GM12801 (cell line): ENCODE data around the gene MAGEA10.

ENCODE experiments used
- TF ChIP-seq, protein P1 (sequence below): IDR thresholded peaks from one replicate; pipeline ENCODE4 v1.5.1; 2011; ENCODE audit warnings: control low read depth; ENCODE audit not compliant: insufficient read length; ENCODE audit errors: extremely low read depth

The MAGEA10 gene

DNA sequence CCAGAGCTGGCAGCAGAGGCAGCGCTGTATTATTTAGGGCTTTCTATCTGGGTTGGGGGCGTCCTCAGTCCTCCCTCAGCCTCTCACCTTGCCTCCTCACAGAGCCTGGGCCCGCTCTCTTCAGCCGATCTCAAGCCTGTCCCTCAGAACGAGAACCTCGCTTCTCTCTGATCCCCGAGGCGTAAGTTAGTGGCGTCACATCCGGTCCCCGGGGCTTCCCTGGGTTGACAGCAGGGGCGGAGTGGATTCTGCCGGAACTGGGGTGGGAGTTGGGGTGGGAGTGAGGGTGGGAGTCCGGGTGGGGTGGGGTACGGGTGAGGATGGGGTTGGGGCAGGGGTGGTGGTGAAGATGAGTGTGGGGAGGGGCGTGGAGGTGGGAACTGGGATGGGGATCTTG, at the start of gene MAGEA10:
TSS of gene MAGEA10 (minus strand) at position 190 of the 397 bp plus-strand sequence. CDS start 2,957 bp downstream, outside the sequence.
- TF ChIP-seq, protein P1, sequence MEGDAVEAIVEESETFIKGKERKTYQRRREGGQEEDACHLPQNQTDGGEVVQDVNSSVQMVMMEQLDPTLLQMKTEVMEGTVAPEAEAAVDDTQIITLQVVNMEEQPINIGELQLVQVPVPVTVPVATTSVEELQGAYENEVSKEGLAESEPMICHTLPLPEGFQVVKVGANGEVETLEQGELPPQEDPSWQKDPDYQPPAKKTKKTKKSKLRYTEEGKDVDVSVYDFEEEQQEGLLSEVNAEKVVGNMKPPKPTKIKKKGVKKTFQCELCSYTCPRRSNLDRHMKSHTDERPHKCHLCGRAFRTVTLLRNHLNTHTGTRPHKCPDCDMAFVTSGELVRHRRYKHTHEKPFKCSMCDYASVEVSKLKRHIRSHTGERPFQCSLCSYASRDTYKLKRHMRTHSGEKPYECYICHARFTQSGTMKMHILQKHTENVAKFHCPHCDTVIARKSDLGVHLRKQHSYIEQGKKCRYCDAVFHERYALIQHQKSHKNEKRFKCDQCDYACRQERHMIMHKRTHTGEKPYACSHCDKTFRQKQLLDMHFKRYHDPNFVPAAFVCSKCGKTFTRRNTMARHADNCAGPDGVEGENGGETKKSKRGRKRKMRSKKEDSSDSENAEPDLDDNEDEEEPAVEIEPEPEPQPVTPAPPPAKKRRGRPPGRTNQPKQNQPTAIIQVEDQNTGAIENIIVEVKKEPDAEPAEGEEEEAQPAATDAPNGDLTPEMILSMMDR: no peak

DNA sequence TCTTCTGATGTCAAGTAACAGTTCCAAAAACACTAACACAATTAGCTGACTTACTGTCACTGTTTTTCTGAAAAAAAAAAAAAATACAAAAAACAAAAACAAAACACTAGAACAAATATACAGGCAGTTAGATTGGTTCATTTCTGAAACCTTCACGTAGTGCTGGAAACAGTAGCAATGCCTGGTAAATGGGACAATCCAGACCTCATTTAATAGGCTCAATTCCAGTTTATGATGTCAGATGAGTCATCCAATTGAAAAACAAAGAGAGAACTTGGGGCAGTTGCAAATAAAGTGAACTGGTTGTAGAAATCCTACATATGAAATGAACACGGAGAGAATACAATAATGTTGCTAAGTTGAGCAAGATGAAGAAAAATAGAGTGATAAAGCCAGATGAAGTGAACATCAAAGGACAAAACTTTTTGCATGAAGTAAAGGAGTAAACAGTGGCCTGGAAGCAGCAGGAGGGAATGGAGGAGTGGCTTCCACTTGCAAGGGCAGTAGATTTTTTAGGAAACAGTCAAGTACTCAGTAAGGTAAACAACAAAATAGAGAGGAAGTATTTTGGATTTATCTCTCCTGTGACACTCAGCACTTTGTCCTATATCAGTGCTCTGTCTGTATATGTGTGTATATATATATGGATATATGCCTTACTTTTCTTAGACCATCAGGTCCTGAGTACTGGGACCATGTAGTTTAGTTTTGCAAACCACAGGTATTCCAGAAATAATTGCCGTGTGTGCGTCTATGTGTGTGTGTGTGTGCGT, 39.3 kb upstream of the MAGEA10 start:
- TF ChIP-seq, protein P1: no peak

DNA sequence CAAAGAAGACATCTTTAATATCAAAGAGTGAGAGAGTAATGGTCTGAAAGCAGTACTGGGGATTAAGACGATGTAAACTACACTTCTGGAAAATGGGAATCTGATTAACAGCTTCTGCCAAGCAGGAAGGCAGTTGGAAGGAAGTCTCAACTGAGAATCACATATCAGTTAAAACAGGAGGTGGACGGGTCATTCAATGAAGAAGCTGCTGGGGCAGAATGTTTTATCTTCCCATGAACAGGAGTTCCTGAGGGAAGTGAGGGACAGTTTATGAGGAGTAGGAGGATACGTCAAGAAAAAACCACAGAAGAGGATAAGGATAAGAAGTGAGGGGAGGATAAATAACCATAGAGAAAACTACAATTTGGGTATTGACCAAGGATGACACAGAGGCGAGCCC, 38.7 kb upstream of the MAGEA10 start:
- TF ChIP-seq, protein P1: no peak

DNA sequence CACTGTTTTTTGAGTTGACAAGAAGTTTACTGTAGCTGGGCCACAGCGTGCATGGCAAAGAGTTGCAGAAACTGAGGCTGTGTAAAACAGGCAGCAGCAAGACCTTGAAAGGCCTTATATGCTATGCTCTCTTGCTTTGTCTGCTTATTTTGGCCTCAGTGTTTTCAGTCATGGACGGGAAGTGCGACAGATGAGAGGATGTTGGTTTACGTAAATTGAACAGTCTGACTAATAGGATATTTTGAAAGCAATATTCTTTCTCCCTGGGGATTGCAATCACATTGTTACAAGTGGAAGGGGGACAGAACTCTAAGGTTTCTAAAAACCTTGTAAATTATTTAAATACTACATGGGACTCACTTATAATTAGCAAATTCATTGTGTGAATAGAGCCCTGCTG, 32.2 kb upstream of the MAGEA10 start:
- TF ChIP-seq, protein P1: no peak

DNA sequence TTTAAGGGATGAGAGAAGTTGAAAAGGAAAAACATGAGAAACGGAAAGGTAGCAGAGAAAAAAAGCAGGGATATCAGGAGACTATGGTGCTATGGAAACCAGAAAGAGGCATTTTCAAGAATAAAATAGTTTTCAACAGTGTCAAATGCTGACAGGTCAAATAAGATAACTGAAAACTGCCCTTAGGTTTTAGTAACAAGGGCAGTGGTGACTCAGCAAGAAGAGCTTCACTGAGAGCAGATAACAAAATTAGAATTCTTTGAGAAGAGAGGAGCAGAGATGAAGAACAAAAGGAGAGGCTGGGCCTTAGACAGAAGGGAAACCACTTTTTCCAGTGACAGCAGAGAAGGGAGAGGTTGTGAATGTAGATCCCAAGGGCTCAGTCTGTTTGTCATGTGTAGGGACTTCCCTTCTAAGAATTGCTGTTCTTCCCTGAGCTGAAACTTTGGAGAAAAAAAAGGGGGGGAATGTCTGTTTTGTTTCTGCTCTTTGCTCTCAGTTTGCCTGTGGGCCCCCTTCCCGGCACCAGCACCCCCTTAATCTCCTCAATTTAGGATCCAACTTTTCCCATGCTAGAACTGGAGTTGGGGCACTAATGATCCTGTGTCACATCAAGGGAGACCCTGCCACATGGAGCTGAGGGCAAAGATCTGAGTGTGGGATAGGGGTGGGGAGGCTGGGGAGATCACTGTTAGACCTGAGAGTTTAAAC, 26.8 kb upstream of the MAGEA10 start:
- TF ChIP-seq, protein P1: no peak

DNA sequence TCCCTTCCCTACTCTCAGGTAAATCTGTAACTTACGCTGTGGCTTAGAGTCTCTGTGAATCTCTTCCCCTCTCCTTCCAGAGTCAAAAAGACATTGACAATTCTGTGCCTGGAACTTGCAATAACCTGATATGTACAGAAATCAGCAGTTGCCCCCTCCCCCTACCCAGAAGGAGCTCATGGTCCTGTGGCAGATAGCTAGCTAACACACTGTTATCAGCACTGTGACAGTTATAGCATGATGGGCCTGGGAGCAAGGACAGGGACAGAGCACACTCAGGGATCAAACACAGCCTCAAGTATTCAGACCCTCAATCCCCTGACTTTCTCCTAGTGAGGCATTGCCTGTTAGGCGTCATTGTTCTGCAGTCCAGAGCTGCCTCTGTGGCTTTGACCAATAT, 18.7 kb upstream of the MAGEA10 start:
- TF ChIP-seq, protein P1: no peak

DNA sequence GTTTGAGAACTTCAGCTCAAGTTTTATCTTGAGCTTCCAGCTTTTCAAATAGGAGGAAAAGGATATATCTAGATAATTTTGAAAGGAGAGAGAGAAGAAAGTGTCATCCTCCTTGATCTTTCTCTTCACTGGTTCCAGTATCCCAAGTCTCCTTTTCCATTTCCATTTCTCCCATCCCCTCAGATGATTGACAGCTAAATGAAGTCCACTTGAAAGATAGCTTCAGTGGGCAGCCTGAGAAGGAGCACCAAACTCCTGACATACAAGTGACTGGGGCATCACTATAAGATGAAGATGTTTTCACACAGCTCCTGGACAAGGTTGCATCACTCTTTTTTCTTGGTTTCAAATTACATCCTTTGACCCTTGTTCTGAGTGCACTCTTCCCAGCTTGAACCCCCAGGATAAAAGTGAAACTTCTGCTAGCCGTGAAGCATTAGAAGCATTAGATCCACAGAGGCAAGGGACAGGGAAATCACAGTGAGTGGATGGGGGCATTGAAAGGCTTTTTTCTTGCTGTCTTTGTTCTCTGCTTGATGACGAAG, 17.5 kb upstream of the MAGEA10 start:
- TF ChIP-seq, protein P1: no peak
